Esophagus muscularis mucosa (tissue), 3 donors: ENCODE results near the gene FAM117B.

Source experiments
- CTCF ChIP-seq, 3 experiments: fragments of 200-600 bp in 2 of 3; fragments of 450-650 bp in 1 of 3; sonication (generic) in 2 of 3; IDR thresholded peaks; one replicate each; pipeline ENCODE4 v1.5.1; 2017 to 2019; ENCODE audit warnings: antibody characterized with exemption in 3 of 3, mild to moderate bottlenecking in 2 of 3, moderate library complexity in 1 of 3
- POLR2AphosphoS5 ChIP-seq, 2 donors: sonication (generic); formaldehyde crosslinking; IDR thresholded peaks; one replicate each; pipeline ENCODE4 v1.6.1; 2017; ENCODE audit warnings: antibody characterized with exemption in 2 of 2

- TF ChIP-seq POLR2AphosphoS5 (IDR thresholded peaks at IDR 0.05) (no peak), CTCF (IDR thresholded peaks at IDR 0.05) (no peak)
These were observed 47.0 kb downstream of the FAM117B start for GRCh38 chr2:202681688-202682205.
